ENCODE results near the gene SCTR.

DNA sequence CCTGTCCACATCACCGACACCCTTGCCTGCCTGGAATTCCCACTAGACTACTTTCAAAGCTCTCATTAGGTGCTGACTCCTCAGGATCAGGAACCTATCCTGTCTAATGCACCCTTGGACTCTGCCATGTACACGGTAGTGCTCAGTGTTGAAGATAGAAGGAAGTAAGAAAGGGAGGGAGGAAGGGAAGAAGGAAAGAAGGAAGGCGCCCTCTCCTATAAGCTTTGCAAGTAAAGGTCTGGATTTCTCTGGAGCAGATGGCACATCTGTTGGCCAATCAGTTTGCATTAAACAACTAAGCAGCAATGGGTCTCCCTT is 45.3 kb downstream of the SCTR start:
- TF ChIP-seq POLR2A (IDR thresholded peaks at IDR 0.05) (no peak), CTCF (IDR thresholded peaks at IDR 0.05) (no peak)

Measured in adrenal gland (tissue), 5 donors.